ENCODE results near the gene BBS9.

BBS9 gene

DNA sequence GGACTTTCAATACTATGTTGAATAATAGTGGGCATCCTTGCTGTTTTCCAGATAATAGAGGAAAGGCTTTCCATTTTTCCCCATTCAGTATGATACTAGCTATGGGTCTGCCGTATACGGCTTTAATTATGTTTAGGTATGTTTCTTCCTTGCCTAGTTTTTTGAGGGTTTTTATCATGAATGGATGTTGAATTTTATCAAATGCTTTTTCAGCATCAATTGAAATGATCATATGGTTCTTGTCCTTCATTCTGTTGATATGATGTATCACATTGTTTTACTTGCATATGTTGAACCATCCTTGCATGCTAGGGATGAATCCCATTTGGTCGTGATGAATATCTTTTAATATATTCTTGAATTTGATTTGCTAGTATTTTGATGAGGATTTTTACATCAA lies 11.0 kb upstream of the BBS9 start:
- DNase-seq (ENCODE audit: low read depth) = no peak
- no peak overlapping the region for H3K4me3 ChIP-seq (ENCODE audit: control insufficient read depth, low read depth, low read length)
- TF ChIP-seq, protein P1, sequence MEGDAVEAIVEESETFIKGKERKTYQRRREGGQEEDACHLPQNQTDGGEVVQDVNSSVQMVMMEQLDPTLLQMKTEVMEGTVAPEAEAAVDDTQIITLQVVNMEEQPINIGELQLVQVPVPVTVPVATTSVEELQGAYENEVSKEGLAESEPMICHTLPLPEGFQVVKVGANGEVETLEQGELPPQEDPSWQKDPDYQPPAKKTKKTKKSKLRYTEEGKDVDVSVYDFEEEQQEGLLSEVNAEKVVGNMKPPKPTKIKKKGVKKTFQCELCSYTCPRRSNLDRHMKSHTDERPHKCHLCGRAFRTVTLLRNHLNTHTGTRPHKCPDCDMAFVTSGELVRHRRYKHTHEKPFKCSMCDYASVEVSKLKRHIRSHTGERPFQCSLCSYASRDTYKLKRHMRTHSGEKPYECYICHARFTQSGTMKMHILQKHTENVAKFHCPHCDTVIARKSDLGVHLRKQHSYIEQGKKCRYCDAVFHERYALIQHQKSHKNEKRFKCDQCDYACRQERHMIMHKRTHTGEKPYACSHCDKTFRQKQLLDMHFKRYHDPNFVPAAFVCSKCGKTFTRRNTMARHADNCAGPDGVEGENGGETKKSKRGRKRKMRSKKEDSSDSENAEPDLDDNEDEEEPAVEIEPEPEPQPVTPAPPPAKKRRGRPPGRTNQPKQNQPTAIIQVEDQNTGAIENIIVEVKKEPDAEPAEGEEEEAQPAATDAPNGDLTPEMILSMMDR (IDR thresholded peaks at IDR 0.05; ENCODE audit: control insufficient read depth, insufficient read depth, low read depth, low read length, missing control alignments) = no peak

DNA sequence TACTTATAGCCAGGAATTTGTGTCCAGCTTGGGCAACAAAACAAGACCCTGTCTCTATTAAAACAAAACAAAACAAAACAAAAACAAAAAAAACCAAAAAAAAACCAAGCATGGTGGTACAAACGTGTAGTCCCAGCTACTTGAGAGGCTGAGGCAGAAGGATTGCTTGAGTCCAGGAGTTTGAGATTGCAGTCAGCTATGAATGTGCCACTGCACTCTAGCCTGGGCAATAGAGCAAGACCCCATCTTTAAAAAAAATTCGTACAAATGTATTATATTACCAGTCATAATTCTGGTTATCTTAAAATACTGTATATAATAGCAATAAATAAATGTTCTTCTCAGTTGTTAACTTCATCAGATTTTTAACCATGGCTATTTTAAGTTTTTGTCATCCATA lies 2.3 kb upstream of the BBS9 start:
- TF ChIP-seq, protein P1 (IDR thresholded peaks at IDR 0.05; ENCODE audit: control insufficient read depth, insufficient read depth, low read depth, low read length, missing control alignments) = no peak
- H3K4me3 ChIP-seq (ENCODE audit: control insufficient read depth, low read depth, low read length) = no peak overlapping the region
- DNase-seq (ENCODE audit: low read depth) = no peak

DNA sequence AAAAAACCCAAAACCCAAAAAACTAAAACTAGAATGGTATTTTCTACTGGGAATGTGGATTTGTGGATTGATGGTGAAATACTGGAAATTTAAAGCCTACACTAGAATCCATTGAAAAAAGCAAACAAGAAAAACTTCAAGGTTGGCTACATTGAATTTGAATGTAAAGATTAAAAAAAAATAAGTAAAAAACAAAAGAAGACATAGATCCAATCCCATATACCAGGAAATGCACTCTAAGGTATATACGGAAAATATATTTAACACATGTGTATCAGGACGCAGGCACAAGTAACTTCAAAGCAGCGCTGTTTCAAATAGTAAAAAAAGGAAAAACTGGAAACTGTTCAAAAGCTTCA lies 754 bp upstream of the BBS9 start:
- TF ChIP-seq, protein P1 (IDR thresholded peaks at IDR 0.05; ENCODE audit: control insufficient read depth, insufficient read depth, low read depth, low read length, missing control alignments) = no peak
- no peak for DNase-seq (ENCODE audit: low read depth)
- H3K4me3 ChIP-seq (ENCODE audit: control insufficient read depth, low read depth, low read length) = peak overlapping the region; percentile 66

DNA sequence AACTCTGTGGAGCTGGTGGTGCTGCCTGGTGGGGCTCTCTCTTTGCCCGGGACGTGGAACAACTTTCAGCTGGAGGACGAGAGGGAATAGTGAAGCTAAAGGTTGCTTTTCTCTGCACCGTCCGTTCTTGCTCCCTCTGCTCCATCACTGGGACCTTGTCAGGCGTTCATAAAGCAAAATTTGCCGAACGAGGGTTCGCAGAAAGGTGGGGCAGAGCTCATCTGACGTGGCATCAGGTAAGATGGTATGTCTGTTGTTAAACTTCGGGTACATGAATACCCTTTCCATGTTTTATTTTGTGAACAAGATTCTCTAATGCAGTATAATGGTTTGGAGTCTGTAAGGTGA lies 416 bp downstream of the BBS9 start:
- DNase-seq (ENCODE audit: low read depth) = no peak
- TF ChIP-seq, protein P1 (IDR thresholded peaks at IDR 0.05; ENCODE audit: control insufficient read depth, insufficient read depth, low read depth, low read length, missing control alignments) = no peak
- peak overlapping the region; percentile 66 for H3K4me3 ChIP-seq (ENCODE audit: control insufficient read depth, low read depth, low read length)

DNA sequence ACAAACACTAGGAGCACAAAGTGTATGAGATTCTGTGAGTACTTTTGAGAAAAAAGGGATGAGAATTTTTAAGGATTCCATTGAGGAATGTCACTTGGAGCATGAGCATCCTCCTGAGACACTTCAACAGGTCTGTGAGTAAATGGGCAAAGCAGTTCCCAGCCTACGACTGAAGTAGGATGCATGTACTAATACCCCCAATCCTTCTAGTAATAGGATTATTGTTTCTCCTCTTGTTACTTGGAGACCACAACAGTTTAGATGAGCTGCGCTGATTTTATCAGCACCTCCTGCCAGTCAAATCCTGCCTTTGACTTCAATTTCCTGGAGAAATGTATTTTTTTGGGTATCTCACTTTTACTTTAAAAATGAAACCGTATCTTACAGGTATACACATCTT lies 820 bp downstream of the BBS9 start:
- TF ChIP-seq, protein P1 (IDR thresholded peaks at IDR 0.05; ENCODE audit: control insufficient read depth, insufficient read depth, low read depth, low read length, missing control alignments) = no peak
- peak overlapping the region; percentile 66 for H3K4me3 ChIP-seq (ENCODE audit: control insufficient read depth, low read depth, low read length)
- no peak for DNase-seq (ENCODE audit: low read depth)

DNA sequence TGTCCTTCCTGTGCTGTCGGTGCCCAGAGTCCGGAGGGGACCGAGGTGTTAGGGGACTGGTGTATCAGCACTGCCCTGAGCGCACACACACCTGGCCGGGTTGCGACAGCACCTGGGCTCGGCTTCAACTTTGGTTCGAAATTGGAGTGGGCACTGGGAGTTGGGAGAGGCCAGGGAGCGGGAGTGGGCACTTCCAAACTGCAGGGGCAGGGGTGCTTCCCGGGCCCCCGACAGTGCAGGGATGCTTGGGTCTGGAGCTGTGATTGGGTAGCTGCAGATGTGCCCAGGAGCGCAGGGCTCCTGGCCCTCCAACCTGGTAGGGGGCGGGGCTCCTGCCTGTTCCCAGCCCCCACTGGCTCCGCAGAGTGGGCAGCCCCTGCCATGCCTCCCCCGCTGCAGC lies 7.7 kb downstream of the BBS9 start:
- DNase-seq (ENCODE audit: low read depth) = no peak
- TF ChIP-seq, protein P1 (IDR thresholded peaks at IDR 0.05; ENCODE audit: control insufficient read depth, insufficient read depth, low read depth, low read length, missing control alignments) = no peak

DNA sequence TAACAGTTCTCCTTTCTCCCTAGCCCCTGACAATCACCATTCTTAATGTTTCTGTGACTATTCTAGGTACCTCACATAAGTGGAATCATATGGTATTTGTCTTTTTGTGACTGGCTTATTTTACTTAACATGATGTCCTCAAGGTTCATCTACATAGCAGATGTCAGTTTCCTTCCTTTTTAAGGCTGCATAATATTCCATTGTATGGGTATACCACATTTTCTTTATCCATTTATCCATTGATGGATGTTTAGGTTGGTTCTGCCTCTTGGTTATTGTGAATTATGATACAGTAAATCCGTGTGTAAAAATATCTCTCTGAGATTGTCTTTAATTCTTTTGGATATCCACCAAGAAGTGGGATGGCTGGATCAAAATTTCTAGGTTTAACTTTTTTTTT lies 13.2 kb downstream of the BBS9 start:
- DNase-seq (ENCODE audit: low read depth) = no peak
- TF ChIP-seq, protein P1 (IDR thresholded peaks at IDR 0.05; ENCODE audit: control insufficient read depth, insufficient read depth, low read depth, low read length, missing control alignments) = no peak
- H3K4me3 ChIP-seq (ENCODE audit: control insufficient read depth, low read depth, low read length) = no peak overlapping the region

More for the DNA sequence above, 7.7 kb downstream of the BBS9 start:
- H3K4me3 ChIP-seq (ENCODE audit: control insufficient read depth, low read depth, low read length) = no peak overlapping the region
